Keratinocyte (primary cell): Measurements from ENCODE around the gene SSNA1. TPM values are rescaled to one million over a fixed set of nuclear protein-coding genes. Genes with fewer than 3 reads are reported as not detected.

Experiments used
- DNase-seq: peaks from one replicate; pipeline ENCODE4 v3.0.0-alpha.2; 2011; ENCODE audit warnings: low read depth, missing footprints, low spot score
- FAIRE-seq: peaks from 2 replicates; lab custom pipeline; 2011; peaks lifted over from hg19 to GRCh38; lab: Jason Lieb, UNC
- H2AFZ ChIP-seq: 2 replicates; pipeline ENCODE4 v1.6.0; 2012; ENCODE audit warnings: low read length, control low read depth, inconsistent platforms; ENCODE audit not compliant: control insufficient read depth
- H3K27ac ChIP-seq: 2 replicates; pipeline ENCODE4 v1.5.1; 2011; ENCODE audit warnings: low read length; ENCODE audit not compliant: control insufficient read depth, insufficient read depth
- H3K27me3 ChIP-seq: 3 replicates; pipeline ENCODE4 v1.6.0; 2011; ENCODE audit warnings: low read length; ENCODE audit not compliant: control insufficient read depth, insufficient read depth; ENCODE audit errors: extremely low read depth
- H3K36me3 ChIP-seq, 2 experiments: 2 replicates in 1 of 2; 3 replicates in 1 of 2; pipeline ENCODE4 v1.5.1; 2011; ENCODE audit warnings: low read length in 2 of 2, mild to moderate bottlenecking in 1 of 2; ENCODE audit not compliant: control insufficient read depth in 2 of 2, insufficient read depth in 2 of 2; ENCODE audit errors: extremely low read depth in 1 of 2
- H3K4me1 ChIP-seq: 3 replicates; pipeline ENCODE4 v1.5.1; 2011; ENCODE audit warnings: low read length; ENCODE audit not compliant: control insufficient read depth, insufficient read depth; ENCODE audit errors: extremely low read depth
- H3K4me2 ChIP-seq: 3 replicates; pipeline ENCODE4 v1.6.0; 2011; ENCODE audit warnings: low read depth, low read length; ENCODE audit not compliant: control insufficient read depth, insufficient read depth; ENCODE audit errors: extremely low read depth
- H3K4me3 ChIP-seq, 3 experiments: fragments of 200-600 bp in 1 of 3; sonication (generic) in 1 of 3; 2 replicates in 2 of 3; 3 replicates in 1 of 3; pipeline ENCODE4 v1.5.1; 2011 to 2016; ENCODE audit warnings: low read length in 3 of 3, mild to moderate bottlenecking in 3 of 3, control low read depth in 2 of 3, inconsistent platforms in 1 of 3, low read depth in 1 of 3, mixed read lengths in 1 of 3, mixed run types in 1 of 3, moderate library complexity in 1 of 3; ENCODE audit not compliant: control insufficient read depth in 2 of 3, insufficient read depth in 2 of 3; ENCODE audit errors: extremely low read depth in 1 of 3
- H3K79me2 ChIP-seq: 2 replicates; pipeline ENCODE4 v1.6.0; 2012; ENCODE audit warnings: low read length; ENCODE audit not compliant: control insufficient read depth, insufficient read depth
- H3K9ac ChIP-seq: 3 replicates; pipeline ENCODE4 v1.6.0; 2011; ENCODE audit warnings: low read length; ENCODE audit not compliant: control insufficient read depth, insufficient read depth; ENCODE audit errors: extremely low read depth
- H3K9me1 ChIP-seq: 3 replicates; pipeline ENCODE4 v1.6.0; 2011; ENCODE audit warnings: low read length; ENCODE audit not compliant: control insufficient read depth, insufficient read depth; ENCODE audit errors: extremely low read depth
- H3K9me3 ChIP-seq: 2 replicates; pipeline ENCODE4 v1.5.1; 2012; ENCODE audit warnings: low read depth, low read length; ENCODE audit not compliant: control insufficient read depth
- H4K20me1 ChIP-seq: 3 replicates; pipeline ENCODE4 v1.6.0; 2011; ENCODE audit warnings: low read length; ENCODE audit not compliant: control insufficient read depth, insufficient read depth; ENCODE audit errors: extremely low read depth
- EZH2 ChIP-seq: IDR thresholded peaks from one replicate; pipeline ENCODE4 v1.6.1; 2012; ENCODE audit warnings: inconsistent platforms, mild to moderate bottlenecking, low read length, moderate library complexity
- dilution Hi-C: fragments of 300-500 bp; cut with MboI; formaldehyde crosslinking; loops from one replicate; pipeline ENCODE4 v1.7.0; 2020; ENCODE audit warnings: low sequenced_read_pairs; ENCODE audit not compliant: extremely low pct_ligation_motif_present
- polyA plus RNA-seq, 5 experiments: library from polyadenylated mRNA; depleted of rRNA in 3 of 5; stranded (reverse) in 3 of 5; stranded (forward) in 1 of 5; unstranded in 1 of 5; fragments of >200 nt; gene quantifications; 1 replicate in 1 of 5; 2 replicates in 3 of 5; 3 replicates in 1 of 5; pipeline versions ENCODE4 v1.2.1 to v1.2.3, GENCODE V29; 2011 to 2012; ENCODE audit warnings: missing spikeins in 2 of 5, low read depth in 1 of 5, low replicate concordance in 1 of 5
- TF ChIP-seq, protein P1 (sequence below), 3 experiments: IDR thresholded peaks in 1 of 3; conservative IDR thresholded peaks in 1 of 3; optimal IDR thresholded peaks in 1 of 3; 2 replicates in 2 of 3; 3 replicates in 1 of 3; pipeline versions ENCODE3 to v1.5.1; 2011; ENCODE audit warnings: low read length in 3 of 3, mild to moderate bottlenecking in 3 of 3, moderate library complexity in 2 of 3, control low read depth in 1 of 3, inconsistent platforms in 1 of 3; ENCODE audit not compliant: insufficient read depth in 2 of 3; ENCODE audit errors: extremely low read depth in 1 of 3

Gene SSNA1
- polyA plus RNA-seq, 1 donor (not counting 4 experiments of a cell fraction or from before 2014, with no cell fraction given) = 45.3 TPM

DNA sequence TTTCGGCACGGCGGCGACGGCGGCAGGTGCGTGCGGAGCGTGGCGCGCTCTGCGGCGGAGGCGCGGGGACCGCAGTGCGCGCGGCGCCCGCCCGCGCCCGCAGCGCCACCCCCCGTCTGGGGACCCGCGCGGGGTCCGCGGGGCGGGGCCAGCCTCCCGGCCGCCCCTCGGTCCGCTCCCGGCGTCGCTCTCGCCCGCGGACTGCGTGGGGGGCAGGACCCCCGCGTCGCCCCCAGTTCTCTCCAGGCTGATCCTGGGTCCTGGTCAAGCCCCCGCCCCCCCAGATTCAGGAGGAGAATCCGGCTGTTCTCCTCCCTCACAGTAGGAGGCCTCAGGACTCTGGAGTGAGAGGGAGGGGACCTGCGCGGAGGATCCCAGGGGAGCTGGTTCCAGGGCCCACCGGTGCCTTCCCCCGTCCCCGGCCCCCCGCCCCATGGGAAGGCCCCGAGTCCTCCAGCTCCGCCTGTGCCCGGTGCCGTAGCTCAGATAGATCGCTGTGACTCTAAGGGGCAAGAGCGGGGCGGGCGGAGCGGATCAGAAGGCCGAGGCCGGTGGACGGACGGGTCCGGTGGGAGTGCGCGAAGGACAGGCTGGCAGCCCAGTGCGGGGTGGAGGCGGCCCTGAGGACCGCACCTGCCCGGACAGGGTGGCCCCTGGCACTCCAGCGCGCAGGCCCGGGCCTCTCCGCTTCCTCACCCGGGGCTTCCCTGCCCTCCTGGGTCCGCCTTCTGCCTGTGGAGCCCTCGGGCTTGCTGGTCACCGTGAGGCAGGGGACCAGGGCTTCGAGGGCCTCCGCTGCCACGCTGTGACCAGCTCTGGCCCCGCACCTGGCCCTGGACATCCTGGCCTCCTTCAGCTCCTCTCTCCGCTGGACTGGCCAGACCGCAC lies 34.0 kb downstream of the SSNA1 start, which contains the start of gene RNF208:
RNF208 (minus strand) TSS at position 51 of the 888 bp plus-strand sequence. CDS start 1,028 bp downstream, outside the sequence.
- Histone ChIP-seq H3K9ac (peak within 1 kb of the TSS; percentile 58), H3K4me1 (peaks cover 48% of the 10 kb centered on the region), H3K4me3 (peak within 1 kb of the TSS; percentile 64 to 81 (median 65)), H3K27me3 (no peaks in the 10 kb centered on the region), H3K79me2 (no peaks in the 10 kb centered on the region), H3K9me3 (no peaks in the 10 kb centered on the region), H3K27ac (peak within 1 kb of the TSS; percentile 40), H3K36me3 (no peaks in the 10 kb centered on the region), H2AFZ (peak within 1 kb of the TSS; percentile 52), H3K9me1 (no peaks in the 10 kb centered on the region), H3K4me2 (peak within 1 kb of the TSS; percentile 83), H4K20me1 (no peaks in the 10 kb centered on the region)
- FAIRE-seq (no peak), DNase-seq (no peak)
- TF ChIP-seq EZH2 = no peak
- TF ChIP-seq, protein P1, sequence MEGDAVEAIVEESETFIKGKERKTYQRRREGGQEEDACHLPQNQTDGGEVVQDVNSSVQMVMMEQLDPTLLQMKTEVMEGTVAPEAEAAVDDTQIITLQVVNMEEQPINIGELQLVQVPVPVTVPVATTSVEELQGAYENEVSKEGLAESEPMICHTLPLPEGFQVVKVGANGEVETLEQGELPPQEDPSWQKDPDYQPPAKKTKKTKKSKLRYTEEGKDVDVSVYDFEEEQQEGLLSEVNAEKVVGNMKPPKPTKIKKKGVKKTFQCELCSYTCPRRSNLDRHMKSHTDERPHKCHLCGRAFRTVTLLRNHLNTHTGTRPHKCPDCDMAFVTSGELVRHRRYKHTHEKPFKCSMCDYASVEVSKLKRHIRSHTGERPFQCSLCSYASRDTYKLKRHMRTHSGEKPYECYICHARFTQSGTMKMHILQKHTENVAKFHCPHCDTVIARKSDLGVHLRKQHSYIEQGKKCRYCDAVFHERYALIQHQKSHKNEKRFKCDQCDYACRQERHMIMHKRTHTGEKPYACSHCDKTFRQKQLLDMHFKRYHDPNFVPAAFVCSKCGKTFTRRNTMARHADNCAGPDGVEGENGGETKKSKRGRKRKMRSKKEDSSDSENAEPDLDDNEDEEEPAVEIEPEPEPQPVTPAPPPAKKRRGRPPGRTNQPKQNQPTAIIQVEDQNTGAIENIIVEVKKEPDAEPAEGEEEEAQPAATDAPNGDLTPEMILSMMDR (optimal IDR thresholded peaks at IDR 0.05 in 1 of 3, IDR thresholded peaks at IDR 0.05 in 1 of 3, conservative IDR thresholded peaks at IDR 0.05 in 1 of 3; ENCODE audit: extremely low read depth in 1 of 3, insufficient read depth in 2 of 3, low read length in 3 of 3) = no peak
- dilution Hi-C loops = no loop called here

DNA sequence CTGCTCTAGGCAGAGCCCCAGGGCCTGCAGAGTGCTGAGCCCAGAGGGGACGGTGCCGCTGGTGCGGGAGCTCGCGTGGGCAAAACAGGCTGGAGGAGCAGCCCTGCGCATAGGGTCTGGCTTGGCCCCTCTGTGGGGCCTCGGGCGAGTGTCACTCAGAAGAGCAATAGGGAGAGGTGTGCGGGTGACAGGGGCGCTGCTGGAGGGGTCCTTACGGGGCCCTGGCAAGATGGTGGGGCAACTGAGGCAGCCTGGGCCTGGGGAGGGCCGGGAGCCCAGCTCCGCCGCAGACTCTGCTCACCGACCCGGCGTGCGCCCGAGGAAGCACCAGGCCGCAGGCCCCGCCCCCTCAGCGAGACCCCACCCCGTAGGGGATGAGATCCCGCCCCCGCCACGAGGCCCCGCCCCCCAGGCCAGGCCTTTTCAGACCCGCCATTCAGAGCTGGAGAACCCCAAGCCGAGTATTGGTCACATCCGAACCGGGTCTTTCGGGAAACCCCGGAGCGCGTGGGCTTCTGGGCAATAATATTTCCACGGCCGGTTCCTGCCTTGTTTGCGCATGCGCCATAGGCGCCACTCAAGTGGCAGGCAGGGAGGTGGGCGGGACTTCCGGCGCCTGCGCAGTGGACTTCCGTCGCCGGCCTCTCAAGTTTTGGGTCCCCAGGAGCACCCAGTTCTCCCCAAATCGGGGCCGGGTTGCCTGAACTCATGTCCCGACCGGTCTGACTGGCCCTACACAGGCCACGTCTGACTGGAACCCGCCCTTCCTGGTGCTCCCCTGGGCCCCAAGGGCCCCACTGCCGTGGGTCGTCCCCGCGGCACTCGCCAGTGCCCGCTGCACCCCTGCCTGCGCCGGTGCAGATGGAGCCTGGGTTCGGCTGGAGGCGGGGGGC lies 34.8 kb downstream of the SSNA1 start:
- peak overlapping the region; percentile 91 for H3K4me2 ChIP-seq
- DNase-seq (peak; percentile 95), FAIRE-seq (peak; percentile 73)
- no peaks in the 10 kb centered on the region for H4K20me1 ChIP-seq
- peak overlapping the region; percentile 75 for H3K27ac ChIP-seq
- no peaks in the 10 kb centered on the region for H3K27me3 ChIP-seq
- dilution Hi-C loops = no loop called here
- H3K9me1 ChIP-seq = no peaks in the 10 kb centered on the region
- H3K9ac ChIP-seq = peak overlapping the region; percentile 80
- H3K79me2 ChIP-seq = no peaks in the 10 kb centered on the region
- TF ChIP-seq, protein P1 (optimal IDR thresholded peaks at IDR 0.05 in 1 of 3, IDR thresholded peaks at IDR 0.05 in 1 of 3, conservative IDR thresholded peaks at IDR 0.05 in 1 of 3; ENCODE audit: extremely low read depth in 1 of 3, insufficient read depth in 2 of 3, low read length in 3 of 3) = no peak
- no peak for TF ChIP-seq EZH2
- H3K36me3 ChIP-seq = no peaks in the 10 kb centered on the region
- H3K4me3 ChIP-seq = peak overlapping the region; percentile 64 to 81 (median 71)
- H2AFZ ChIP-seq = peak overlapping the region; percentile 75
- H3K9me3 ChIP-seq = no peaks in the 10 kb centered on the region
- peaks cover 44% of the 10 kb centered on the region for H3K4me1 ChIP-seq
